Stimulated activated CD4-positive, alpha-beta T cell treated with anti-CD3 and anti-CD28 coated beads, TNF-alpha, amount 100 ng/mL, for 4 hours (primary cell): ENCODE data around the gene HOTAIR.

Source experiments
- DNase-seq, 3 experiments: peaks; one replicate each; pipeline ENCODE4 v3.0.0-alpha.2; 2020; ENCODE audit warnings: low read depth in 3 of 3

The HOTAIR gene

DNA sequence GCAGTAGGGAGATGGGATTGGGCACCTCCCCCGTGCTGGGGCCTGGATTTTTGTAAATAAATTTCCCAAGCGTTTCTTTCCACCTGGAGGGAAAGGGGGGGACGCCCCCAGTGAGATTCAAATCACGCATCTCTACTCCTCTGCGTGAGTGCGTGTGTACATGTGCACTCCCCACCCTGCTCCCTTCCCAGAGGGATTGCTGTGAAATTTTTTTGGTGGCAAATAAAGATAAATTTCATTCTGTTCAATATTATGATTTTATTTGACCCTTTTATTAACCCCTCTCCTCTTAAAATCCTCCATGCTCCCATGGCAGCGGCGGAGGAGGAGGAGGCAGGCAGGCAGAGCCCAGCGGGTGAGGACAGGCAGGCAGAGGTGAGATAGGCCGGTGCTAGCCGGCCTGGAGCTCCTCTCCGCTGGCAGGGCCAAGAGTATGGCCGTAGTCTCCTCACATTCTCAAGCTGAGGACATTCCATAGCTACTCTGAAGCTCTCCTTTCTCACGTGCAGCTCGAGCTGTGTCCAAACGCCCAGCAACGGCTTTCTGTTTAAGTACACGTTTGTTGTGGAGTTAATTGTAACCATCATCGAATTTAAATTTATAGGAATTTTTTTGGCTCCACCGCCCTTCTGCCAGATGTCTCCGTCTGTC, 1.5 kb upstream of the HOTAIR start:
- DNase-seq: no peak

DNA sequence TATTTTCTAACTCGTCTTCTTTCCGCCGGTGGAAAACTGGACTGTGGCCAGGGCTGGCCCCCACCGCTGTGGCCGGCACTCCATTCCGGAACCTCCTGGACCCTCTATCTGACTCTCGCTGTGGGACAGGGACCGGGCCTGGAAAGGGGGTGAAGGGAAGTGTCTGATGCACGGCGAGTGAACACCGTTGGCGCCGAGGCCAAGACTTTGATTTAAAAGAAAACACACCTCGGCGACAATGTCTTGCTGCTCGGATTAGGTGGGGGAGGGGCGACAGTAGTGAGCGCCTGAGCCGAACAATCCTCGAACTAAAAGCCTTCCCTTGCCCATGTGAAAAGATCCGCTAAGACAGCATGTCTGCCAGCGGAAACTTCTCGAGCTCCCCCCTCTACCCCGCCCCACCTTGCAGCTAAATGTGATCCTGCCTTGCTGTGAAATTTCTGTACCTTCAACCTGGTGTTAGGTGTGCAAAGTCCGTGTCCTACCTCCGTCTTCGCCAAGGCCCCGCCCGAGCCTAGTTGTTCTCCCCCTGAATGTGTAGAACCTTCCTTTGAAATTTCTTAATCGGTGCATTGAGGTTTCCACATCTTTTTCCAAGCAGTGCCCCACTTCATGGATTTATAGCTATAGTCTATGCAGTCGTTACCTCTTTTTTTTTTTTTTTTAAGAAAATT, 862 bp upstream of the HOTAIR start:
- DNase-seq: no peak

GRCh38 chr12:53975064-53975471, 314 bp upstream of the HOTAIR start:
- no peak for DNase-seq

GRCh38 chr12:53973236-53974042, 1.3 kb downstream of the HOTAIR start:
- no peak for DNase-seq

GRCh38 chr12:53972722-53973235, 2.0 kb downstream of the HOTAIR start, which contains the start of gene HOXC11:
HOXC11 (plus strand) TSS chr12:53973126; CDS start chr12:53973242, 116 bp downstream.
- no peak for DNase-seq

- no peak for DNase-seq
These were observed 2.5 kb downstream of the HOTAIR start for GRCh38 chr12:53972152-53972702.

GRCh38 chr12:53971686-53972085, 3.1 kb downstream of the HOTAIR start:
- no peak for DNase-seq

GRCh38 chr12:53971129-53971528, 3.6 kb downstream of the HOTAIR start:
- no peak for DNase-seq

GRCh38 chr12:53970451-53970850, 4.3 kb downstream of the HOTAIR start:
- no peak for DNase-seq

- DNase-seq: no peak
These were observed 5.0 kb downstream of the HOTAIR start for GRCh38 chr12:53969588-53970259.

DNA sequence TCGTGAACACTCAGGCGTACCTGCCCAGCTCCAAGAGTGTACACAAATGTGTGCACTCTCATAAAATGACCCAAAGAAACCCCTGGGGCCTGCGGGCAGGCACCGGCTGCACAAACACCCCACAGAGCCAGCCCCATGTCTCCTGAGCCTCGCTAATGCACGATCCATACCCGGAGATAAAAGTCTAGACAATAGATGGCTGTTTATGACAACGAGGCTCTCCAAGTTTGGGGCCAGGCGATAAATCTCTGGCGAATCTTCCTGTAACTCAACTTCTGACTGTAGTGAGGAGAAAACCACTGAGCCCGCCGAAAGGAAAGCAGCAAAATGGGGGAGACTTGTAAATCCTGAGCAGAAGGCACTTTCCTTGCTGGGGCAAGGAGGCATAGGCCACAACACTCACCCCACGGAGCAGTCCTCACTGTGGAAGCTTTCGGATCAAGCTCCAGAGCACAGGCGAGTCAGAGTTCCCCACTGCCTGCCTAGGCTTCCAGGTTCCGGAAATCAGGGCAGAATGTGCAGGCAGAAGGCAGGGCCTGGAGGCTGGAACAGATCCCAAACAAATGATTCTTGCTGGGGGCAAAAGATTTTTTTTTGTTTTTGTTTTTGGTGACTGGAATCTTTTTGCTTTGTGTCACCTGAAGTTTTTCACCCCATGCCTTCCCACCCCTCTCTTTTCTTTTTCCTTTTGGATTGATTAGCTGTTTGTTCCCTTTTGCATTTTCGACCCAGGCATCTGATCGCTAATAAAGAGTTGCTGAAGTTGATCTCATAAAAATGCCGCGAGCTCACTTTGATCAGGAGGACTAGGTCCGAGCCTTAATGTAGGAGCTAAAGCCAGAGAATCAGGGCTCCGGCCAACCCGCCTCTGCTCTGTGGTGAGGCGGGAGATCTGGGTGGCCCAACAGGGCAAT, 6.3 kb downstream of the HOTAIR start:
- DNase-seq: no peak

- DNase-seq: no peak
These were observed 7.3 kb downstream of the HOTAIR start for GRCh38 chr12:53967421-53967925.

DNA sequence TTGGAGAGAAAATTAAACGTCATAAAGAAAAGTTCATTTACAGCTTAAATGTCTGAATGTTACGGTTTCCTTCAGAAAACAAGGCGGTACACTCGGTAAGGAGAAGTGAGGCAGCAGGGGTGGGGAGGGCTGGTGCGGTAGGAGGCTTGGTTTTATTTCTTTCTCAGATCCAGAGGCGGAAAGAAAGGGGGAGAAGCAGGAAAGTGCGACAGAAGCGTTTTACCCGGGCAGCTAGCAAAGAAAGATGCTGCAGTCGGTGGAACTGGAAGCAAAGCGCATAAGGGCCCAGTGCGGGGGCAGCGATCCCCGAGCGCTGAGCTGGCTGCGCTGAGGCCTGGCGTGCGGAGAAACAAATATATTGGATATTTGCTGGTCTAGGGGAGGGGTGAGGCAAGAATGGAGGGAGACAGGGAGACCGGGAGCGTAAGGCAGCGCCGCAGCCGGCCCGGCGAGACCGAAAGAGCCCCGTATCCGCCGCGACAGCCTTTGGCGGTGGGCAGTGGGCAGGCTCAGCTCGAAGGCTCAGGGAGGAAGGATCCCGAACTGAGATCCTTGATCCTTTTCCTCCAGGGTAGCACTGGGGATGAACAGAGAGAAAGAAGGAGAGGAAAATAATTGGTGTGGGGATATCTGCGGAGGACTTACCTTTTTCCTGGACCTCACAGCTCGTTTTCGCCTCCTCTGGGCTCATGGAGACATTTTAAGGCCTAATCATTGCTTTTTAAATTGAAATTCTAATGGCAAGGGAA, 8.2 kb downstream of the HOTAIR start:
- DNase-seq: no peak

GRCh38 chr12:53966085-53966384, 8.7 kb downstream of the HOTAIR start:
- no peak for DNase-seq

- no peak for DNase-seq
These were observed 9.3 kb downstream of the HOTAIR start for GRCh38 chr12:53965281-53966084.

GRCh38 chr12:53964315-53964713, 10.4 kb downstream of the HOTAIR start:
- no peak for DNase-seq

DNA sequence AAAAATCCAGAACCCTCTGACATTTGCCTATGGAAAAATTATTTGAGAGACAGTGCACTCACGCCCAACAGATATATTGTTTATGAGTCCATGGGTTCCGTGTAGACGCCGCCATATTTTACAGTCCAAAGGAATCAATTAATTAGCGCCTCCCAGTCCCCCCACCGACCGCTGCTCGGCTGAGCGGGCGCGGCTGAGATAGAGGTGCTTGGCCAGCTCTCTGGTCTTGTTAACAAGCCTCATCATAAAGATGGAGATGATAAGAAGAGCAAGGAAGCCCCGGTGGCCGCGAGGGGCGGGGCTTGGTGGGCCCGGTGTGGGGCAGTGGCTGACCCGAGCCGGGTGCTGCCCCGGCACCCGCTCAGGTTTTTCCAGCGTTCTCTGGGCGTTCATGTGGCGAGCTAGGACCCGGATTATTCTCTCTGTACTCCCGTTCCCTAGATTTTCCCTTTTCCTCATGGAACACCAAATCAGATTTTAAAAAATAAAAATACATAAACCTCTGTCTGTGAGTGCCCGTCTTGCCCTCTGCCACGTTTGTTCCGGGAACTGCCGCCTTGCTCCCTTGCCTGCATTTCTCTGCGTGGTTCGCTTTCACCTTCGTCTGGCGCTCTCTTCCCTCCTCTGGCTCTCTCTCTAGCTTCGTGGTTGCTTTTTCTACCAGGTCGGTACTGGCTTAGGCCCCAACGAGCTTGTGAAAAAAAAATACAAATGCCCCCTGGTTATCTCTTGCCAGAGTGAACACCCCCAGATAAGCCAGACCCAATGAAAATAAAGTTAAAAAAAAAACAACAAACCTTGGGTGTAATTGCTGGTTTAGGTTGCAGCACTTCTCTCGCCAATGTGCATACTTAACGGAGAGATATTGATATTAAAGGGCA, 11.1 kb downstream of the HOTAIR start:
- DNase-seq: no peak

DNA sequence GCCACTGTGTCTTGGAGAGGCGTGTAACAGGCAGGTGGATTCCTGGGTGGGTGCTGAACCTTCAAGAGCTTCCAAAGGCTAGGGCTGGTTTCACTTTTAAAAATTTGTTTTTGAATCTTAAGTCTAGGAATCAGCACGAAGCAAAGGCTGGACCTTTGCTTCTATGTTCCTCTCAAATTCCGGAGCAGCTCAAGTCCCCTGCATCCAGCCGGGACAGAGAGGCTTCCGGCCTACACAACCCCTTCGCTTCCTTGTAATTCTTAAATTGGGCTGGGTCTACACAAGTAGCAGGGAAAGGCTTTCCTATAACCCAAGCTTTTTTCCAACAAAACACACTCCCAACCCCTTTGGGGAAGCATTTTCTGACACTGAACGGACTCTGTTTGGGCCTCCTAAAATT, 11.7 kb downstream of the HOTAIR start:
- no peak for DNase-seq
